Mesodermal cell (in vitro differentiated cells): ENCODE results near the gene PPM1B.

Source experiments
- H3K27ac ChIP-seq: 2 replicates; pipeline ENCODE4 v1.7.0; 2013; ENCODE audit warnings: mild to moderate bottlenecking, low read depth, low read length, moderate library complexity; ENCODE audit not compliant: severe bottlenecking
- H3K36me3 ChIP-seq: 2 replicates; pipeline ENCODE4 v1.7.1; 2013; ENCODE audit warnings: mild to moderate bottlenecking, low read length, moderate library complexity; ENCODE audit not compliant: control insufficient read depth, insufficient read depth
- H3K4me1 ChIP-seq: one replicate; pipeline ENCODE4 v1.7.1; 2013; ENCODE audit warnings: mild to moderate bottlenecking, low read length; ENCODE audit not compliant: insufficient read depth, control insufficient read depth, poor library complexity, severe bottlenecking
- H3K4me3 ChIP-seq: 2 replicates; pipeline ENCODE4 v1.7.0; 2013; ENCODE audit warnings: low read length, control low read depth, mild to moderate bottlenecking; ENCODE audit not compliant: insufficient read depth, poor library complexity, severe bottlenecking; ENCODE audit errors: extremely low read depth
- H3K9me3 ChIP-seq: 2 replicates; pipeline ENCODE4 v1.7.1; 2013; ENCODE audit warnings: mild to moderate bottlenecking, low read length, moderate library complexity; ENCODE audit not compliant: control insufficient read depth
- WGBS, 2 experiments: methylation state at CpG; one replicate each; pipeline ENCODE4 v1.1.5; 2013; ENCODE audit warnings: missing lambda C conversion rate in 2 of 2; ENCODE audit not compliant: insufficient coverage in 2 of 2; 5-methylcytosine and 5-hydroxymethylcytosine counted together

Gene PPM1B

DNA sequence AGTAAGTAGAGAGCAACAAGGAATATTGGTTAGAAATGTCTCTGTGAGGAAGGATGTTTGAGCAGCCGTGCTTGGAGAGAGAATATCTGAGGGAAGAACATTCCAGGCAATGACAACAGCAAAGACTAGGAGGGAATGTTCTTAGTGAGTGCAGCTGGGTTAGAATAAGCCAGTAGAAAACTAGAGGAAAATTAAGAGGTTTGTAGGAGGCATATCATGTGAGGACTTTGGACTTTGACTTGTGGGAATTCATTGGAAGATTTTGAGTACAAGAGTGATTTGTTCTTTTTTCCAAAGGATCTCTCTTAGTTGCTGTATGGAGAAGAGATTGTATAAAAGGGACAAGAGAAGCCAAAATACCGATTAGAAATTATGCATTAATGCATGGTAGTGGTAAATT, 47.2 kb downstream of the PPM1B start:
- WGBS, 2 experiments = 87 to 88% methylated on average over 2 of the region's 2 CpGs
- H3K4me3 ChIP-seq = no peak overlapping the region
- H3K36me3 ChIP-seq = peaks cover 40% of the 10 kb centered on the region
- no peaks in the 10 kb centered on the region for H3K9me3 ChIP-seq
- H3K27ac ChIP-seq = no peak overlapping the region
- H3K4me1 ChIP-seq = peaks cover 3% of the 10 kb centered on the region

DNA sequence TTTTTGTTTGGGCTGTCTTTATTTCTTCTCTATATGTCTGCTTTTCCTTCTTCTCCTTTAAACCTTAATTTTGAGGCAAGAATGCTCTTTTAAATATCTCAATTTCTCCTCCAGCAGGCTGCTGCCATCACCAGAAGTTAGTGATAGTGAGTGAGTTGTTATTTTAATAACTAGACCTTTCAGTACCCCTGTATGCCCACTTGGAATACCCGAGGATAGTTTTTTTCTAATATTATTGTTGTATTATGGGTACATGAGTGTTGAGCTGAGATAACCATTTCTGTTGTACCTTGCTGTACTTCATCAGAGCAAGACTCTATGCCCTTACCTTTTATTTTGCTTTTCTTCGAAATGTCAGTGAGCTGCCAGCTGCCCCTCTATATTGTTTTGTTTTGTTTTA, 50.1 kb downstream of the PPM1B start:
- no peak overlapping the region for H3K27ac ChIP-seq
- H3K9me3 ChIP-seq = no peaks in the 10 kb centered on the region
- WGBS, 2 experiments = no CpG with 5 or more reads among the region's 2 CpGs
- H3K36me3 ChIP-seq = peaks cover 38% of the 10 kb centered on the region
- no peak overlapping the region for H3K4me3 ChIP-seq
- no peaks in the 10 kb centered on the region for H3K4me1 ChIP-seq

GRCh38 chr2:44226753-44227152, 58.1 kb downstream of the PPM1B start:
- H3K4me1 ChIP-seq = no peaks in the 10 kb centered on the region
- H3K9me3 ChIP-seq = no peaks in the 10 kb centered on the region
- H3K36me3 ChIP-seq = peaks cover 14% of the 10 kb centered on the region
- H3K4me3 ChIP-seq = no peak overlapping the region
- no CpG with 5 or more reads among the region's 2 CpGs for WGBS, 2 experiments
- no peak overlapping the region for H3K27ac ChIP-seq

- Histone ChIP-seq H3K4me3 (no peak overlapping the region), H3K4me1 (peaks cover 8% of the 10 kb centered on the region), H3K27ac (no peak overlapping the region), H3K36me3 (peaks cover under 1% of the 10 kb centered on the region), H3K9me3 (no peaks in the 10 kb centered on the region)
- WGBS, 2 experiments = 77 to 96% methylated on average over 3 of the region's 3 CpGs
Observed at GRCh38 chr2:44230378-44230777, 61.7 kb downstream of the PPM1B start.

- no CpG with 5 or more reads among the region's 2 CpGs for WGBS, 2 experiments
- Histone ChIP-seq H3K4me1 (peaks cover 8% of the 10 kb centered on the region), H3K9me3 (no peaks in the 10 kb centered on the region), H3K36me3 (no peaks in the 10 kb centered on the region), H3K4me3 (no peak overlapping the region), H3K27ac (peak overlapping the region; percentile 64)
Observed at GRCh38 chr2:44233450-44234128, 64.9 kb downstream of the PPM1B start.

DNA sequence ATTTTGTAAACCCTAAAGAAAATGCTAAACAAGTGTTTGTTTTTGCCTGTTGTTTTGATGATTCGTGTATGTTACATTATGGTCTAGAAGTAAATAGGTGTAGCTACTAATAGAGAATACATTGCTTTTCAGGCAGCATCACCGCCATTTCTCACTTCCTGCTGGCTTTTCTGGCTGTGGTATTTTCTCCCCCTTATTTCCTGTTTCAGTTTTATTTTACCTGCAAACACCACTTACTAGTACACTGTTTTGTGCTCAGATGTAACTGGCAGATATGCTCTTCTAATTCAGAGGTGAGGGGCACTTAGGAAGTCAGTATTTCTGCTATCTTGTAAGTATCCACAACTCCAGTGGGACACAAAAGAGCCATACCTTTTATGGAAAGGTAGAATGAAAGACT, 68.5 kb downstream of the PPM1B start:
- H3K4me1 ChIP-seq = peaks cover 8% of the 10 kb centered on the region
- H3K27ac ChIP-seq = no peak overlapping the region
- no CpG with 5 or more reads among the region's 2 CpGs for WGBS, 2 experiments
- no peak overlapping the region for H3K4me3 ChIP-seq
- H3K36me3 ChIP-seq = no peaks in the 10 kb centered on the region
- no peaks in the 10 kb centered on the region for H3K9me3 ChIP-seq

DNA sequence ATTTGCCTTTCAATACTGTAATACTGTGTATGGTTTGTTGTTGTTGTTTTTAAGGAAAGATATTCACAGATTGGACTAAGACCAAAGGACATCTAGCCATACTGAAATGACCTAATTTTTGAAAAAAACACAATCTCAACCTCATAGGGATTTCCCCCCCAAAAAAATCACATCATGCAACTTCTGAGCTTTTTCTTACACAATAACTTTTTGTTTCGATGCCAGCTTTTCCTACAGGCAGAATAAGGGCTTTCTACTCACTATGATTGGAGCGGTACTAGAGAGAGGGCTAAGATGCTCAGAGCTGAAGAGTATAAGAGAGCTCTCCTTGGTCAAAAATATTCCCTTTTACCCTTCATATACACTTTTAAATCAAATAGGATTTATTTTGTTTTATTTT, 74.2 kb downstream of the PPM1B start:
- Histone ChIP-seq H3K27ac (no peak overlapping the region), H3K36me3 (no peaks in the 10 kb centered on the region), H3K9me3 (no peaks in the 10 kb centered on the region), H3K4me3 (no peak overlapping the region), H3K4me1 (peaks cover 26% of the 10 kb centered on the region)
- 80% methylated on average over 1 of the region's 2 CpGs; no CpG with 5 or more reads in 1 of the 2 experiments for WGBS, 2 experiments

DNA sequence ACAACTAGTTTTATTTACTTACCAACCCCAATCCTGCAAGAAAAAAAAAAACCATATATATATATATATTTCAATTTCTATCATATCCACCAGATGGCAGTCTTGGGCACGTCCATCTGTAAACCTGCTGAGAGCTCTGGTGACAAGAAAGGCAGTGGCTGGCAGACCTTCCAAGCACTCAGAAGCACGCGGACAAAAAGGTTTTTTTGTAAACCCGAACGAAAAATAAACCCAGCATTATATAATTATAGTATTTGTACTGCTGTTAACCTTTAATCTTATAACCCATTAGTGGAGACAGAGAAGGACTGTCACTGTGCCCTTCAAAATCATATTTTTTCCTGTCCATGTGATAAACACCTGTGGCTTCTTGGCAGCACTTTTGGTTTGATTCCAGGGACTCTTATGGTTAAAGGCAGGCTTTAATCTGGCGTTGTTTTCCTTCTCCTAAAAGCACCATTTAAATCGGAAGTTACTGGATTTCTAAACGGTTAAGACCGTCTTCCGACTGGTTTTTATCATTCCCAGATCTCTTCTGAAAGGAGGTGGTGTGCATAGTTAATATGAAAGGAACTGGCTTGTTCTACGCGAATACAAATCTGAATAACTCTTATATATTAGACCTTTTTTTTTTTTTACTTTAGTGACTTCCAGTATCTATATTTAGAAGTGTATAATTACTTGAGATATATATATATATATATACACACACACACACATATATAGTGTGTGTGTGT, 75.6 kb downstream of the PPM1B start:
- H3K9me3 ChIP-seq = no peaks in the 10 kb centered on the region
- no peaks in the 10 kb centered on the region for H3K36me3 ChIP-seq
- H3K4me1 ChIP-seq = peaks cover 26% of the 10 kb centered on the region
- H3K27ac ChIP-seq = no peak overlapping the region
- H3K4me3 ChIP-seq = no peak overlapping the region
- WGBS, 2 experiments = no CpG with 5 or more reads among the region's 12 CpGs

DNA sequence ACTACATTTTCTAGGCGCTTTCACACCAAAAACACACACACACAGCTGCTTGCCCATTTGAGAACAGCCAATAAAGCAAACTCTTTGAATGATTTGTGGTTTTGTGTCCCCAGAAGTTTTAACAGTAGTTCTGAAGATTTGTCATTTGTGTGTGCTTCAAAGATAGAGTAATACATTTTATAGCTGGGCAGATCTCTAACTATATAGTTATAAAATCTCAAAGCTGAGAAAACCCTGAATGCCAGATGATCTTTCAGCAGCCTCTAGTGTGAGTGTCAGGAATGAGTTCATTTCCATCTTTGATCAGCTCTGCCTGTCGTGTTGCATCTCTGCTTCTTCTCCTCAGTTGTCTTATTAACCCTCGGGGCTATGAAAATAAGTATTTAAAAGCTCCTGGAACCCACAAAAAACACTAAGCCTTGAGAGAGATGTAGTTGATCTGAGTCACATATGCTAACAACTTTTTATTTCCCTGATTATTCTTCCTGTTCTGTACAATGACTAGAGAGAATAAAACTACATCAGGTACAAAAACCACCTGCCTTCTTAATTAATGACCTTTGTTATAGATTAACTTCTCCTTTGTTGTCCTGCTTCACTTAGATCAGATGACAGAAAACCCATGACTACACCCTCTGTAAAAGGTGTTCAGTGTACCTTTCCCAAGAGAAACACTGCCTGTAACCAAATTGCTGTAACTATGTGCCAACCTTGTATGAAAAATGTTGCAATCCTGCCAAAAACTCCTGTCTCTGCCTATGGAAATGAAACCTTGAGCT, 76.6 kb downstream of the PPM1B start:
- Histone ChIP-seq H3K36me3 (no peaks in the 10 kb centered on the region), H3K27ac (no peak overlapping the region), H3K4me3 (no peak overlapping the region), H3K4me1 (peaks cover 26% of the 10 kb centered on the region), H3K9me3 (no peaks in the 10 kb centered on the region)
- WGBS, 2 experiments = no CpG with 5 or more reads among the region's 3 CpGs

GRCh38 chr2:44246436-44246835, 77.8 kb downstream of the PPM1B start:
- no peak overlapping the region for H3K4me3 ChIP-seq
- H3K9me3 ChIP-seq = no peaks in the 10 kb centered on the region
- WGBS, 2 experiments = no CpG with 5 or more reads among the region's 1 CpG
- no peak overlapping the region for H3K27ac ChIP-seq
- peaks cover 26% of the 10 kb centered on the region for H3K4me1 ChIP-seq
- H3K36me3 ChIP-seq = no peaks in the 10 kb centered on the region
